OCI-LY3 (cell line): ENCODE measurements around the gene MROH2B.

Experiments used
- H2AFZ ChIP-seq: fragments of 200-600, 300-600 bp; shearing (Covaris generic); 2 replicates; pipeline ENCODE4 v1.6.0; 2014; ENCODE audit warnings: antibody characterized with exemption, low read depth, low read length
- H3K27ac ChIP-seq: fragments of 200-600, 300-600 bp; sonication (generic); 2 replicates; pipeline ENCODE4 v1.5.1; 2014; ENCODE audit warnings: mild to moderate bottlenecking, low read length, moderate library complexity, mixed read lengths
- H3K27me3 ChIP-seq: fragments of 200-600, 300-600 bp; sonication (generic); 2 replicates; pipeline ENCODE4 v1.6.1; 2014; ENCODE audit warnings: low read depth, low read length, mixed read lengths
- H3K36me3 ChIP-seq: fragments of 200-600, 300-600 bp; sonication (generic); replicated peaks from 2 replicates; pipeline ENCODE3; 2014; ENCODE audit warnings: low read depth, low read length, mixed read lengths
- H3K4me1 ChIP-seq: fragments of 300-600, 200-600 bp; sonication (generic); 2 replicates; pipeline ENCODE4 v1.6.1; 2014; ENCODE audit warnings: low read length, mixed read lengths
- H3K4me2 ChIP-seq: fragments of 200-600, 300-600 bp; sonication (generic); 2 replicates; pipeline ENCODE4 v1.6.1; 2014; ENCODE audit warnings: low read length, mixed read lengths
- H3K4me3 ChIP-seq: fragments of 300-600, 200-600 bp; sonication (generic); 2 replicates; pipeline ENCODE4 v1.5.1; 2014; ENCODE audit warnings: antibody characterized with exemption, mild to moderate bottlenecking, low read length, moderate library complexity
- H3K79me2 ChIP-seq: fragments of 300-600, 200-600 bp; shearing (Covaris generic); 2 replicates; pipeline ENCODE4 v1.6.1; 2014; ENCODE audit warnings: mild to moderate bottlenecking, low read length, mixed read lengths
- H3K9ac ChIP-seq: fragments of 300-600, 200-600 bp; shearing (Covaris generic); 2 replicates; pipeline ENCODE4 v1.6.0; 2014; ENCODE audit warnings: mild to moderate bottlenecking, low read length, moderate library complexity
- H3K9me3 ChIP-seq: fragments of 200-600, 300-600 bp; shearing (Covaris generic); 2 replicates; pipeline ENCODE4 v1.6.1; 2014; ENCODE audit warnings: low read length, mixed read lengths; ENCODE audit not compliant: insufficient read depth
- H4K20me1 ChIP-seq: fragments of 200-600, 300-600 bp; sonication (generic); 2 replicates; pipeline ENCODE4 v1.6.1; 2016; ENCODE audit warnings: low read length, mixed read lengths; ENCODE audit not compliant: insufficient read depth
- CTCF ChIP-seq: fragments of 200-600, 300-600 bp; sonication (generic); IDR thresholded peaks from 2 replicates; pipeline ENCODE4 v1.5.1; 2014; ENCODE audit warnings: antibody characterized with exemption, low read length, low read depth
- EZH2phosphoT487 ChIP-seq: fragments of 200-600 bp; shearing (Covaris generic); IDR thresholded peaks from 2 replicates; pipeline ENCODE4 v1.6.1; 2018; ENCODE audit warnings: antibody characterized with exemption, mixed run types, low read depth

MROH2B gene

GRCh38 chr5:41071242-41071641, at the start of gene MROH2B:
TSS of gene MROH2B (minus strand) at chr5:41071342. CDS start at chr5:41070852, 490 bp downstream.
- no peak within 1 kb of the TSS for H3K4me2 ChIP-seq
- H2AFZ ChIP-seq, result no peak within 1 kb of the TSS
- H3K27ac ChIP-seq, result no peak within 1 kb of the TSS
- no peak within 1 kb of the TSS for H3K9ac ChIP-seq
- H3K4me3 ChIP-seq, result no peak within 1 kb of the TSS
- H4K20me1 ChIP-seq, result no peaks in the 10 kb centered on the region
- no peaks in the 10 kb centered on the region for H3K27me3 ChIP-seq
- no peaks in the 10 kb centered on the region for H3K9me3 ChIP-seq
- no peaks in the 10 kb centered on the region for H3K4me1 ChIP-seq
- no peaks in the 10 kb centered on the region for H3K79me2 ChIP-seq
- H3K36me3 ChIP-seq, result no peaks in the 10 kb centered on the region
- TF ChIP-seq CTCF, result no peak
- TF ChIP-seq EZH2phosphoT487, result no peak

DNA sequence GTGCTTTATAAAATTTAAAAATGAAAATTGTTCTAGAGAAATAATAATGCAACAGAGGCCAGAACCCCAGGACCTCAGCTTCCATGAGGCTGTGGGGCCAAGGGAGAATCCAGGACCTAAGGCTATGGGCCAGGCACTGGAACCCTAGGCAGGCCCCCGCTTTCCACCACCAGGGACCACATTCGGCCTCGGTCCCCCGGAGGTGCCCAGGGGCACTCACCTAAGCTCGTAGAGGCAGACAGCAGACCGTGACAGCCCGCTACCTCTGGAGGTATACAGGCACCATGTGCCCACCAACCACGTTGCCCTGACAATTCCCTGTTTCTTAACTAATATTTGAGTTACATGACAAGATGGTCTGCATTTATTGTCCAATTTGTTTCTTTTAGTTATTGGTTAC, 49.5 kb upstream of the MROH2B start:
- Histone ChIP-seq H2AFZ (no peak overlapping the region), H4K20me1 (no peaks in the 10 kb centered on the region), H3K9ac (no peak overlapping the region), H3K79me2 (no peaks in the 10 kb centered on the region), H3K27me3 (no peaks in the 10 kb centered on the region), H3K27ac (no peak overlapping the region), H3K9me3 (no peaks in the 10 kb centered on the region), H3K36me3 (no peaks in the 10 kb centered on the region), H3K4me1 (no peaks in the 10 kb centered on the region), H3K4me3 (no peak overlapping the region), H3K4me2 (no peak overlapping the region)
- TF ChIP-seq CTCF (no peak), EZH2phosphoT487 (no peak)

- no peak overlapping the region for H2AFZ ChIP-seq
- no peaks in the 10 kb centered on the region for H3K27me3 ChIP-seq
- no peaks in the 10 kb centered on the region for H3K9me3 ChIP-seq
- H3K4me2 ChIP-seq, result no peak overlapping the region
- no peaks in the 10 kb centered on the region for H4K20me1 ChIP-seq
- no peaks in the 10 kb centered on the region for H3K79me2 ChIP-seq
- H3K4me3 ChIP-seq, result no peak overlapping the region
- TF ChIP-seq CTCF (no peak), EZH2phosphoT487 (no peak)
- no peak overlapping the region for H3K9ac ChIP-seq
- H3K4me1 ChIP-seq, result no peaks in the 10 kb centered on the region
- no peaks in the 10 kb centered on the region for H3K36me3 ChIP-seq
- no peak overlapping the region for H3K27ac ChIP-seq
Observed at GRCh38 chr5:41118177-41118576, 47.0 kb upstream of the MROH2B start.

DNA sequence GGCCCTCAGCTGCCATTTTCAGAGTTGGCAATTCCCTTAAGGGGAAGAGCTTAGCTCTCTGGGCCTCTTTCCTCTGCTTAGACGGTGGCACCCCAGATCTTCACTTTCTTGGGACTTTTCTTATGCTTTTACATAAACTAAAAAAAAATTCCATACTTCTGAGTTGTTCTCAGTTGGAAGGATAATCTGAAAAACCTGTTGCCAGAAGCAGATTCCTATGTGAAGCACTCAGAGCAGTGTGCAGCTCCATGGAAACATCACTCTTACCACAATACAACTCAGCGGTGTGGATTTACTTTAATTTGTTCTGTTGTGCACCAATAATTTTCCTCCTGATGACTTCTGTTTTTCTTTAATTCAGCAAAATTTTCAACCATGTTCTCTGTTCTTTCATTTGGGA, 44.1 kb upstream of the MROH2B start:
- H3K4me3 ChIP-seq, result no peak overlapping the region
- no peak overlapping the region for H3K27ac ChIP-seq
- no peaks in the 10 kb centered on the region for H3K4me1 ChIP-seq
- no peaks in the 10 kb centered on the region for H3K79me2 ChIP-seq
- H3K9ac ChIP-seq, result no peak overlapping the region
- no peaks in the 10 kb centered on the region for H4K20me1 ChIP-seq
- TF ChIP-seq CTCF (no peak), EZH2phosphoT487 (no peak)
- H2AFZ ChIP-seq, result no peak overlapping the region
- no peaks in the 10 kb centered on the region for H3K36me3 ChIP-seq
- H3K9me3 ChIP-seq, result no peaks in the 10 kb centered on the region
- H3K27me3 ChIP-seq, result no peaks in the 10 kb centered on the region
- H3K4me2 ChIP-seq, result no peak overlapping the region
